ENCODE measurements around the gene TRIO. TPM values are rescaled to one million over a fixed set of nuclear protein-coding genes. Genes with fewer than 3 reads are reported as not detected.

TRIO gene
- polyA plus RNA-seq, 1 experiment, result 176 TPM

DNA sequence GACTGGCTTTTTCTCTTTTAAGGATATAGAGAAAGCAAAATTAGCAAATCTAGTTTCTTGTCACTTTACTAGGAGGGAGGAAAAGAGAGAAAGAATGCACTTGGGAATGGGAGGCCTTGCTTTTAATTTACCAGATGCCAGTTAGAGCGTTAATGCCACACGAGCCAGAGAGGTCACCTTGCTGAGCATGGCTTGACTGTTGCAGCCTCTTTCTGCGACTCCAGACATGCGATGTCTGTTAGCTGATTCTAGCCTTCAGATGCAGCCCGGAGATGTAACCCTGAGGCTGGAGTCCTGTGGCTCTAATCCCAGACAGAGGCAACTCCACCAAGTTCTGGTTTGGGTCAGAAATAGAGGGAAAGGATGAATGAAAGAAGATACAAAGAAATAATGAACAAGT, 152.5 kb downstream of the TRIO start:
- DNase-seq (ENCODE audit: low read depth), result no peak
- POLR2A ChIA-PET, result no interaction called here
- TF ChIP-seq, protein P1, sequence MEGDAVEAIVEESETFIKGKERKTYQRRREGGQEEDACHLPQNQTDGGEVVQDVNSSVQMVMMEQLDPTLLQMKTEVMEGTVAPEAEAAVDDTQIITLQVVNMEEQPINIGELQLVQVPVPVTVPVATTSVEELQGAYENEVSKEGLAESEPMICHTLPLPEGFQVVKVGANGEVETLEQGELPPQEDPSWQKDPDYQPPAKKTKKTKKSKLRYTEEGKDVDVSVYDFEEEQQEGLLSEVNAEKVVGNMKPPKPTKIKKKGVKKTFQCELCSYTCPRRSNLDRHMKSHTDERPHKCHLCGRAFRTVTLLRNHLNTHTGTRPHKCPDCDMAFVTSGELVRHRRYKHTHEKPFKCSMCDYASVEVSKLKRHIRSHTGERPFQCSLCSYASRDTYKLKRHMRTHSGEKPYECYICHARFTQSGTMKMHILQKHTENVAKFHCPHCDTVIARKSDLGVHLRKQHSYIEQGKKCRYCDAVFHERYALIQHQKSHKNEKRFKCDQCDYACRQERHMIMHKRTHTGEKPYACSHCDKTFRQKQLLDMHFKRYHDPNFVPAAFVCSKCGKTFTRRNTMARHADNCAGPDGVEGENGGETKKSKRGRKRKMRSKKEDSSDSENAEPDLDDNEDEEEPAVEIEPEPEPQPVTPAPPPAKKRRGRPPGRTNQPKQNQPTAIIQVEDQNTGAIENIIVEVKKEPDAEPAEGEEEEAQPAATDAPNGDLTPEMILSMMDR (IDR thresholded peaks at IDR 0.05; ENCODE audit: insufficient read depth, low read depth, low read length), result no peak
- CTCF ChIA-PET, result no interaction called here
- peaks cover 25% of the 10 kb centered on the region for H3K36me3 ChIP-seq (ENCODE audit: control insufficient read depth, insufficient read depth, low read length)
- no peak overlapping the region for H3K4me3 ChIP-seq (ENCODE audit: low read depth, low read length)
- no peaks in the 10 kb centered on the region for H3K27me3 ChIP-seq (ENCODE audit: control insufficient read depth, insufficient read depth, low read length)

DNA sequence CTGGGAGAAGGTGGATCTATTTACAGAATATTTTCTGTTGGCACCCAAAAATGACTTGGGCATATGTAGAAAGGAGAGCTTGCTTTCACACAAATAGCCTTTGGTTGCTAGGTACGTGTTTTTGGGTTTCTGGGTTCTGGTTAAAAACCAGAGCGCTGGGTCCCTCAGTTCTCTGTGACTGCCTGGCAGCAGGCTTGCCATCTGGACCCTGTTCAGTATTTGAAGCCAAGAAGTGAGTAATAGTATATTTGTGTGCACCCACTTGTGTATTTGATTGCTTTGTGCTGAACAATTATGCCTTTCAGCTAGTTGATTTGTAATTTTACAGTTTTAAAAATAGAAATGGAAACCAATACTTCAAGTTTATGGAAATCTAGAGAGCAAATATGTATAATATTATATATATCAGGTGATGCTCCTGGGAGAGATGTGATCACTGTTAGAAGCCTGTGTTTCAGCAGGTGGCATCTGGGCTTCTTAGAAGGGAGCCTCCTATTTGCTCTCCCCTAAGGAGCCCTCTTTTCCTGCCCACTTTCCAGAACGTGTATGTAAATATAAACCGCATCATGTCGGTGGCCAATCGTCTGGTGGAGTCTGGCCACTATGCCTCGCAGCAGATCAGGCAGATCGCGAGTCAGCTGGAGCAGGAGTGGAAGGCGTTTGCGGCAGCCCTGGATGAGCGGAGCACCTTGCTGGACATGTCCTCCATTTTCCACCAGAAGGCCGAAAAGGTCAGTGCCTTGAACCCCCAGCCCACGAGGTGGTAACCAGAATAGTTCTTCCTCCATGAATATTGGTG, 153.6 kb downstream of the TRIO start:
- CTCF ChIA-PET, result no interaction called here
- POLR2A ChIA-PET, result no interaction called here
- Histone ChIP-seq H3K36me3 (ENCODE audit: control insufficient read depth, insufficient read depth, low read length) (peaks cover 27% of the 10 kb centered on the region), H3K27me3 (ENCODE audit: control insufficient read depth, insufficient read depth, low read length) (no peaks in the 10 kb centered on the region), H3K4me3 (ENCODE audit: low read depth, low read length) (no peak overlapping the region)
- TF ChIP-seq, protein P1 (IDR thresholded peaks at IDR 0.05; ENCODE audit: insufficient read depth, low read depth, low read length), result no peak
- DNase-seq (ENCODE audit: low read depth), result no peak

DNA sequence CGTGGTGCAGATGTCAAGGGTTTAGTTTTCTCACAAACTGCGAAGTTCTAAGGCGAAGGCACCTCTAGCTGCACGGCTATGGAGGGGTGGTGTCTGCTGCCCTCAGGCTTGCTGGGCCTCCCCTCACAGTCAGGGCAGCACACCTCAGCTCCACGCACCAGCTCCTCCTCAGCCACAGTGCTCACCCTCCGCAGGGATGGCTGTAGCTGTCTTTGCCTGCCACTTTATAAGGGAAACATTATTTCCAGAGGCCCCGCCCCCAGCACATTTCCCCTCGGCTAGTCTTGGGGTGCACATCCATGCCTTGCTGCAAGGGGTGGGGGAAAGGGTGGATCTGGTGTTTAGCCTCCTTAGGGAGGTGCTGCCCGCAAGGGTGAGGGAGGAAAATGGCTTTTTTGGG, 154.6 kb downstream of the TRIO start:
- no peak for DNase-seq (ENCODE audit: low read depth)
- ChIA-PET CTCF (interaction anchor here (1.1 kb wide), 1 partner anchor 31 kb away, joined by 3 read pairs; no protein-coding TSS in a partner anchor), POLR2A (no interaction called here)
- H3K27me3 ChIP-seq (ENCODE audit: control insufficient read depth, insufficient read depth, low read length), result no peaks in the 10 kb centered on the region
- TF ChIP-seq, protein P1 (IDR thresholded peaks at IDR 0.05; ENCODE audit: insufficient read depth, low read depth, low read length), result no peak
- H3K36me3 ChIP-seq (ENCODE audit: control insufficient read depth, insufficient read depth, low read length), result peaks cover 28% of the 10 kb centered on the region
- no peak overlapping the region for H3K4me3 ChIP-seq (ENCODE audit: low read depth, low read length)

DNA sequence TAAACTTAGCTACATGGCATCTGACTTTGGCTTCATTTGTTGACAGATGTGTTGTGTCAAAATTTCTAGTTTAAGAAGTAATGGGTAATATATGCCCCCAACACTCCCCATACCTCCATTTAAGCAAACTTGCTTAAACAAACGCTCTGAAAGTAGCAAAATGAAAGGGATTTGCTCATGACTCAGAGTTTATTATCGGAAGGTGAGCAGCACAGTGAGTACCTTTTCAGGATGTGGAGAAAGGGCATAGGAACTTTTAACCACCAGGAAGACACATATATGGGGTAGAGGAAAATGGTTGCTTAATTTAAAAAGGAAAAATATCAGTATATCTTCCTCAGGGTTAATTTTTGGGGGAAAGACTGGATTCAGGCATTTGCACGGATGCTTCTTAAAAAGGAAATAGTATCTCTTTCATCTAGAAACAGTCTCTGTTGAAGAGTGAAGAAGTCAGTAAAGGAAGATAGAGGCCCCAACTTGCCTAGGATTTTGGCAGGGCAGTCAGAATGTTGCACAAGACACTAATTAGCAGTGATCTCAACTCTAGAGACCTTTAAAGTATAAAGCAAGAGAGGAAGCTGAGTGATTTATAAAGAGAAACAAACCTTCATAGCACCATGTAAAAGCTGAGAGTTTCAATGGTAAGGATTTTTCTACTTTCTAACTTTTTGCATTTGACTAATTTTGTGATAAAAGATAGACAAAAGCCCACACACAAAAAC, 155.1 kb downstream of the TRIO start:
- H3K4me3 ChIP-seq (ENCODE audit: low read depth, low read length), result no peak overlapping the region
- peak; percentile 16 for DNase-seq (ENCODE audit: low read depth)
- peaks cover 25% of the 10 kb centered on the region for H3K36me3 ChIP-seq (ENCODE audit: control insufficient read depth, insufficient read depth, low read length)
- TF ChIP-seq, protein P1 (IDR thresholded peaks at IDR 0.05; ENCODE audit: insufficient read depth, low read depth, low read length), result no peak
- no peaks in the 10 kb centered on the region for H3K27me3 ChIP-seq (ENCODE audit: control insufficient read depth, insufficient read depth, low read length)
- CTCF ChIA-PET, result interaction anchor here (1.1 kb wide), 1 partner anchor 30 kb away, joined by 3 read pairs; no protein-coding TSS in a partner anchor
- POLR2A ChIA-PET, result no interaction called here

DNA sequence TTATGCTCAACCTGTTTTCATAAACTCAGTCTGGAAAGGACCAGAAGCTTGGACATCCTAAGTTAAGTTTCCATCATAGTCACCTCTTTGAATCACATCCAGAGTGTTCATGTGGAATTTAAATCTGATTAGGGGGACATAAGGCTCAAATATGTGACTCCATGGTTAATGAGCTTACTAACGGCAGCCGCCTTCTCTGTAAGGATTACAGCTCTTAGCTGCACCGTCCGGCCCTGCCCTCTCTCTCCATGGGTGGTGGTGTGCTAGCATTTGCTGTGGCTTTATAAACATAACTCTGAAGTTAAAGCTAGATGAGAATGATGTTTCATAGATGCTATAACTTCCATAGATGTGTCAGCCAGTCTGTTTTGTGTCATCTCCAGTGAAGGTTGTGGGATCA, 156.5 kb downstream of the TRIO start:
- no peak for DNase-seq (ENCODE audit: low read depth)
- peaks cover 27% of the 10 kb centered on the region for H3K36me3 ChIP-seq (ENCODE audit: control insufficient read depth, insufficient read depth, low read length)
- POLR2A ChIA-PET, result no interaction called here
- no peaks in the 10 kb centered on the region for H3K27me3 ChIP-seq (ENCODE audit: control insufficient read depth, insufficient read depth, low read length)
- CTCF ChIA-PET, result no interaction called here
- H3K4me3 ChIP-seq (ENCODE audit: low read depth, low read length), result no peak overlapping the region
- TF ChIP-seq, protein P1 (IDR thresholded peaks at IDR 0.05; ENCODE audit: insufficient read depth, low read depth, low read length), result no peak

Measured in BJ (cell line).